ENCODE results near the gene PUS10. TPM values are rescaled to one million over a fixed set of nuclear protein-coding genes. Genes with fewer than 3 reads are reported as not detected.
A peak's percentile ranks its signal among the peaks of the same experiment; 100 is the strongest.
"Not testable (repeated sequence)": the region's sequence is repeated elsewhere in the genome, so short reads cannot be mapped to it uniquely, and the experiment has no call there.

The PUS10 gene
- total RNA-seq, 2 experiments from 2014 or later = 3.3 to 7.5 TPM

- DNase-seq (ENCODE audit: low spot score) = peak; percentile 49
- H3K9me2 ChIP-seq (ENCODE audit: insufficient read depth, low read length) = no peaks in the 10 kb centered on the region
- ChIA-PET POLR2A (interaction anchor here (0.6 to 2.4 kb wide), 15 partner anchors 11 to 1149 kb away, joined by 3 to 17 read pairs (median 3); no protein-coding TSS in a partner anchor), CTCF (ENCODE audit: unreplicated experiment) (interaction anchor here (0.9 to 1.3 kb wide), 3 partner anchors 12 to 22 kb away, joined by 3 to 4 read pairs (median 3); no protein-coding TSS in a partner anchor)
- peak overlapping the region; percentile 15; the same call in 1 of the 2 replicates for H2AFZ ChIP-seq (ENCODE audit: low read length)
- H3K4me2 ChIP-seq (ENCODE audit: low read length) = peak overlapping the region; percentile 55
- no peak overlapping the region for H3K4me3 ChIP-seq (ENCODE audit: low read depth, low read length, poor library complexity, severe bottlenecking)
- peaks cover 55% of the 10 kb centered on the region for H3K4me1 ChIP-seq (ENCODE audit: insufficient read depth, low read length, poor library complexity, severe bottlenecking)
- H3K9me3 ChIP-seq (ENCODE audit: low read length) = peaks cover 13% of the 10 kb centered on the region
- intact Hi-C loops (cut with micrococcal nuclease; ENCODE audit: unreplicated experiment) = no loop called here
- peak overlapping the region; percentile 39 for H3K27ac ChIP-seq (ENCODE audit: low read depth, low read length, poor library complexity, severe bottlenecking)
- peaks cover 5% of the 10 kb centered on the region; the same call in 1 of the 2 replicates for H3K79me2 ChIP-seq (ENCODE audit: insufficient read depth, low read depth, low read length)
- no peaks in the 10 kb centered on the region for H4K20me1 ChIP-seq (ENCODE audit: insufficient read depth, low read length)
- BruUV-seq (replicated peaks) = no TSS peak
- H3K36me3 ChIP-seq (ENCODE audit: insufficient read depth, low read length) = peaks cover 17% of the 10 kb centered on the region
- TF ChIP-seq EZH2phosphoT487 (IDR thresholded peaks at IDR 0.05; ENCODE audit: borderline replicate concordance, low read depth, low read length) = no peak
- no peak for TF ChIP-seq CTCF (conservative IDR thresholded peaks at IDR 0.05; ENCODE audit: low read length)
Observed at GRCh38 chr2:60987041-60987440, 31.0 kb downstream of the PUS10 start.

- peak overlapping the region; percentile 51 for H3K4me3 ChIP-seq (ENCODE audit: low read depth, low read length, poor library complexity, severe bottlenecking)
- intact Hi-C loops (cut with micrococcal nuclease; ENCODE audit: unreplicated experiment) = no loop called here
- peak; percentile 65 for DNase-seq (ENCODE audit: low spot score)
- no peaks in the 10 kb centered on the region for H3K9me2 ChIP-seq (ENCODE audit: insufficient read depth, low read length)
- TF ChIP-seq EZH2phosphoT487 (IDR thresholded peaks at IDR 0.05; ENCODE audit: borderline replicate concordance, low read depth, low read length) (no peak), CTCF (conservative IDR thresholded peaks at IDR 0.05; ENCODE audit: low read length) (no peak)
- ChIA-PET POLR2A (interaction anchor here (1.3 to 1.8 kb wide), 2 partner anchors 11 to 35 kb away, joined by 4 to 8 read pairs; no protein-coding TSS in a partner anchor), CTCF (ENCODE audit: unreplicated experiment) (no interaction called here)
- peak overlapping the region; percentile 84 for H2AFZ ChIP-seq (ENCODE audit: low read length)
- peak overlapping the region; percentile 87 for H3K4me2 ChIP-seq (ENCODE audit: low read length)
- peaks cover 5% of the 10 kb centered on the region; the same call in 1 of the 2 replicates for H3K79me2 ChIP-seq (ENCODE audit: insufficient read depth, low read depth, low read length)
- peaks cover 68% of the 10 kb centered on the region for H3K4me1 ChIP-seq (ENCODE audit: insufficient read depth, low read length, poor library complexity, severe bottlenecking)
- H3K9me3 ChIP-seq (ENCODE audit: low read length) = no peaks in the 10 kb centered on the region
- BruUV-seq (replicated peaks) = no TSS peak
- H4K20me1 ChIP-seq (ENCODE audit: insufficient read depth, low read length) = no peaks in the 10 kb centered on the region
- no peaks in the 10 kb centered on the region; the same call in 1 of the 2 replicates for H3K36me3 ChIP-seq (ENCODE audit: insufficient read depth, low read length)
- H3K27ac ChIP-seq (ENCODE audit: low read depth, low read length, poor library complexity, severe bottlenecking) = peak overlapping the region; percentile 81
Observed at GRCh38 chr2:60984720-60985119, 33.3 kb downstream of the PUS10 start.

- H3K4me3 ChIP-seq (ENCODE audit: low read depth, low read length, poor library complexity, severe bottlenecking); intact Hi-C loops (cut with micrococcal nuclease; ENCODE audit: unreplicated experiment); H3K27ac ChIP-seq (ENCODE audit: low read depth, low read length, poor library complexity, severe bottlenecking); H3K9me2 ChIP-seq (ENCODE audit: insufficient read depth, low read length); H3K36me3 ChIP-seq (ENCODE audit: insufficient read depth, low read length); H2AFZ ChIP-seq (ENCODE audit: low read length); H3K9me3 ChIP-seq (ENCODE audit: low read length); CTCF ChIA-PET (ENCODE audit: unreplicated experiment); H3K79me2 ChIP-seq (ENCODE audit: insufficient read depth, low read depth, low read length); H4K20me1 ChIP-seq (ENCODE audit: insufficient read depth, low read length); DNase-seq (ENCODE audit: low spot score); BruUV-seq (replicated peaks); H3K4me2 ChIP-seq (ENCODE audit: low read length): not testable (repeated sequence)
- H3K4me1 ChIP-seq (ENCODE audit: insufficient read depth, low read length, poor library complexity, severe bottlenecking) = peaks cover 73% of the 10 kb centered on the region
- POLR2A ChIA-PET = interaction anchor here (0.6 to 2.7 kb wide), 10 partner anchors 8 to 177 kb away, joined by 3 to 13 read pairs (median 4); no protein-coding TSS in a partner anchor
Observed at GRCh38 chr2:60982066-60982465, 36.0 kb downstream of the PUS10 start.
